Measurements from ENCODE around the gene PARVG. TPM values are rescaled to one million over a fixed set of nuclear protein-coding genes. Genes with fewer than 3 reads are reported as not detected.

The PARVG gene, protein sequence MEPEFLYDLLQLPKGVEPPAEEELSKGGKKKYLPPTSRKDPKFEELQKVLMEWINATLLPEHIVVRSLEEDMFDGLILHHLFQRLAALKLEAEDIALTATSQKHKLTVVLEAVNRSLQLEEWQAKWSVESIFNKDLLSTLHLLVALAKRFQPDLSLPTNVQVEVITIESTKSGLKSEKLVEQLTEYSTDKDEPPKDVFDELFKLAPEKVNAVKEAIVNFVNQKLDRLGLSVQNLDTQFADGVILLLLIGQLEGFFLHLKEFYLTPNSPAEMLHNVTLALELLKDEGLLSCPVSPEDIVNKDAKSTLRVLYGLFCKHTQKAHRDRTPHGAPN
- not detected in 5 replicates for total RNA-seq (2022; extraction: Qiagen RNA extraction; ENCODE audit: low read depth)

DNA sequence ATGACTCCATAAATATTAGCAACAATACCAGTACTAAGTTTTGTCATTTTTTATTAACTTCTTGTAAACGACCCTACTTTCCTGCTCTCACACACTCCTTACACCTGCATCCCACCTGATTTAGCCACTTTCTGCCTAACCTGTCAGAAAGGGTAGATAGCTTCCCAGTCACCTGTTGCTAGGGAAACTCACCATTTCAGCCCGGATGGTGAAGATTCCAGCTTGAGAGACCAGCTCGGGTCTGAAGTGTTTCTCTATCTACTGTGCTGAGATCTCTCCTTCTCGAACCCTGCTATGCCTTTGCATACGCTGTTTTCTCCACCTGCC, at the start of gene PARVG:
Gene PARVG (plus strand): TSS at position 220 of the 327 bp plus-strand sequence. CDS start 2,405 bp downstream, outside the sequence.

Other genes with a start within 250 kb of the PARVG start
- gene SAMM50, start 225.5 kb upstream of the PARVG start, total RNA-seq (2022; extraction: Qiagen RNA extraction; ENCODE audit: low read depth) = 44.9 to 49.1 TPM (median 45.9 TPM) in 5 replicates
- gene PARVB, start 156.6 kb upstream of the PARVG start, total RNA-seq (2022; extraction: Qiagen RNA extraction; ENCODE audit: low read depth) = 34.9 to 43.8 TPM (median 40.4 TPM) in 5 replicates
- gene SHISAL1, start 132.0 kb downstream of the PARVG start, total RNA-seq (2022; extraction: Qiagen RNA extraction; ENCODE audit: low read depth) = 3.9 to 5.2 TPM (median 4.4 TPM) in 5 replicates